Hair follicular keratinocyte (primary cell): ENCODE measurements around the gene MCM5. TPM values are rescaled to one million over a fixed set of nuclear protein-coding genes. Genes with fewer than 3 reads are reported as not detected.

ENCODE experiments used
- total RNA-seq: library from RNA; depleted of rRNA; stranded (reverse); fragments of >200 nt; gene quantifications from 2 replicates; pipeline ENCODE4 v1.2.3, GENCODE V29; 2015

Gene MCM5
- total RNA-seq, result 32.2 and 83.5 TPM in 2 replicates

DNA sequence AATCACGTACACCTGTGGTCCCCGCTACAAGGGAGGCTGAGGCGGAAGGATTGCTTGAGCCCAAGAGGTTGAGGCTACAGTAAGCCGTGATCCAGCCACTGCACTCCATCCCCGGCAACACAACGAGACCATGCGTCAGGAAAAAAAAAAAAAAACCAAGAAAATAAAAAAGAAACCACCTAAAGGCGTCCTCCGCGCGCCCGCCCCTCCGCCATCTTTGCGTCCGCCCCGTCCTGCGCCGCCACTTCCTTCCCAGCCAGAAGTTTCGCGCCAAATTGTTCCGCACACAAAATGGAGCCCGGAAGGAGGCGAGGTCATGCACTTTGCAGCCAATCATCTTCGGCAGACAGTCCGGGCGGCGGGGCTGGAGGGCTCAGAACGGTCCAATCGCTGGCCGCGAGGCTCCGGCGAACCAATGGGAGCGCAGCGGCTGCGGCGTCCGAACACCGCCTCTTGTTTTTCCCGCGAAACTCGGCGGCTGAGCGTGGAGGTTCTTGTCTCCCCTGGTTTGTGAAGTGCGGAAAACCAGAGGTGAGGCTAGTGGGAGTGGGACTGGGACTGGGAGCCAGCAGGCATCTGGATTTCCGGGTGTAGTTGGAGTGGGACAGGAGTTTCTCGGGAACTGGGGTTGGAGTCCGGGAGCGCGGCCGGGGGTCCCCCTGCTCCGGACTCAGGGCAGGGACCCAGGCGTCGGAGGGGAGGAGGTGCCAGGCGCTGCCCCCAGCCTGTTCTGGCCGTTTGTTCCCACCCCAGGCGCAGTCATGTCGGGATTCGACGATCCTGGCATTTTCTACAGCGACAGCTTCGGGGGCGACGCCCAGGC, at the start of gene MCM5:
Gene MCM5 (plus strand): TSS at position 463 of the 823 bp plus-strand sequence. CDS start 299 bp downstream, at position 762.

DNA sequence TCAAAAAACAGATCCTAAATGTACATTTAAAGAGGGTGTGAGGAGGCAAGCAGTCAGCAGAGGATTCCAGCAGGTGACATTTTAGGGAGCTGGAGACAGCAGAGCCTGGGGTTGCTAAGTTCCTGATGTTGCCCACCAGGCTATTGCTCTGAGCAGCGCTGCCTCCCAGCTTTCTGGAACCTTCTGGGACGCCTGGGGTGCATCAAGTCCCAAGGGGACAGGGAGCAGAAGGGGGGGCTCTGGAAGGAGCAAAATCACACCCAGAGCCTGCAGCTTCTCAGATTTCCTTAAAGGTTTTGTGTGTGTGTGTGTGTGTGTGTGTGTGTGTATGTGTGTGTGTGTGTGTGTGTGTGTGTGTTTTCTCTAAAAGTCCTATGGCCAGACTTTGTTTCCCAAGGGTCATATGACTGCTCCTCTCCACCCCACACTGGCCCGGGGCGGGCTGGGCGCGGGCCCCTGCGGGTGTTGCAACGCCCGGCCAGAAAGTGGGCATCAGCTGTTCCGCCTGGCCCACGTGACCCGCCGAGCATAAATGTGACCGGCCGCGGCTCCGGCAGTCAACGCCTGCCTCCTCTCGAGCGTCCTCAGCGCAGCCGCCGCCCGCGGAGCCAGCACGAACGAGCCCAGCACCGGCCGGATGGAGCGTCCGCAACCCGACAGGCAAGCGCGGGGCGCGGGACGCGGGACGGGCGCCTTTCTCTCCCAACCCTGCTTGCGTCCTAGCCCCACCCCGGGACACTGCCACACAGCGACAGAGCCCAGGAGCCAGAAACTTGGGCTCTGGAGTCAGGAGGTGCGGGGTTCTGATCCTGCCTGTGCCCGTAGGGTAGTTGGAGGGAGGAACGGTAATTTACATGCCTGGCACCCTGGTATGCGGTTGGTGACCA, 19.2 kb upstream of the MCM5 start, which contains the start of gene HMOX1:
Gene HMOX1 (plus strand): TSS at position 560 of the 887 bp plus-strand sequence. CDS start 78 bp downstream, at position 638.

Other genes with a start within 250 kb of the MCM5 start
- 9.5 and 15.7 TPM in 2 replicates for gene HMGXB4, start 142.6 kb upstream of the MCM5 start, total RNA-seq
- gene TOM1, start 100.2 kb upstream of the MCM5 start, total RNA-seq, result 15.9 and 16.7 TPM in 2 replicates
- 0.39 and 1.2 TPM in 2 replicates for gene HMOX1, start 19.0 kb upstream of the MCM5 start, total RNA-seq
- under 0.01 and 0.46 TPM in 2 replicates for gene RASD2, start 140.7 kb downstream of the MCM5 start, total RNA-seq
- not detected in 2 replicates for gene MB, start 217.2 kb downstream of the MCM5 start, total RNA-seq
- gene APOL6, start 248.3 kb downstream of the MCM5 start, total RNA-seq, result 4.3 and 11.7 TPM in 2 replicates